BJ (cell line): ENCODE measurements around the gene PLAAT4. TPM values are rescaled to one million over a fixed set of nuclear protein-coding genes. Genes with fewer than 3 reads are reported as not detected.

Source experiments
- CTCF ChIA-PET: fragments of 350-600 bp; formaldehyde crosslinking; extraction: SDS; loops from one replicate; lab custom pipeline; 2021; ENCODE audit warnings: antibody characterized with exemption, inconsistent platforms; lab: Yijun Ruan, JAX
- POLR2A ChIA-PET: fragments of 300-600 bp; sonication (Branson Sonifier 250); formaldehyde crosslinking; extraction: SDS; loops from one replicate; lab custom pipeline; 2021; ENCODE audit warnings: antibody characterized with exemption; lab: Charles Lee
- DNase-seq: peaks from one replicate; pipeline ENCODE4 v3.0.0-alpha.2; 2011; ENCODE audit warnings: low read depth
- H3K27me3 ChIP-seq: 2 replicates; pipeline ENCODE4 v1.6.0; 2011; ENCODE audit warnings: low read length; ENCODE audit not compliant: control insufficient read depth, insufficient read depth
- H3K36me3 ChIP-seq: 2 replicates; pipeline ENCODE4 v1.5.1; 2011; ENCODE audit warnings: low read length; ENCODE audit not compliant: control insufficient read depth, insufficient read depth
- H3K4me3 ChIP-seq: 2 replicates; pipeline ENCODE4 v1.5.1; 2011; ENCODE audit warnings: low read depth, mild to moderate bottlenecking, control low read depth, low read length
- CTCF ChIP-seq: IDR thresholded peaks from 2 replicates; pipeline ENCODE4 v1.5.1; 2011; ENCODE audit warnings: low read depth, mild to moderate bottlenecking, control low read depth, inconsistent platforms, low read length, moderate library complexity; ENCODE audit not compliant: insufficient read depth
- polyA plus RNA-seq: library from polyadenylated mRNA; depleted of rRNA; stranded (reverse); fragments of >200 nt; gene quantifications from 2 replicates; pipeline ENCODE4 v1.2.3, GENCODE V29; 2011

The PLAAT4 gene
- polyA plus RNA-seq, 1 experiment, result 7.1 TPM

GRCh38 chr11:63499874-63500273 is 36.7 kb upstream of the PLAAT4 start:
- Histone ChIP-seq H3K27me3 (no peaks in the 10 kb centered on the region), H3K4me3 (no peak overlapping the region), H3K36me3 (no peaks in the 10 kb centered on the region)
- no peak for TF ChIP-seq CTCF
- POLR2A ChIA-PET, result no interaction called here
- CTCF ChIA-PET, result no interaction called here
- DNase-seq, result no peak

- Histone ChIP-seq H3K36me3 (no peaks in the 10 kb centered on the region), H3K4me3 (no peak overlapping the region), H3K27me3 (peaks cover 2% of the 10 kb centered on the region; the same call in 1 of the 2 replicates)
- POLR2A ChIA-PET, result no interaction called here
- DNase-seq, result no peak
- TF ChIP-seq CTCF, result no peak
- CTCF ChIA-PET, result no interaction called here
Observed at GRCh38 chr11:63501236-63501635, 35.4 kb upstream of the PLAAT4 start.

GRCh38 chr11:63502252-63502820 is 34.3 kb upstream of the PLAAT4 start:
- no peaks in the 10 kb centered on the region for H3K36me3 ChIP-seq
- peaks cover 2% of the 10 kb centered on the region; the same call in 1 of the 2 replicates for H3K27me3 ChIP-seq
- no peak for DNase-seq
- CTCF ChIA-PET, result no interaction called here
- no peak overlapping the region for H3K4me3 ChIP-seq
- POLR2A ChIA-PET, result no interaction called here
- TF ChIP-seq CTCF, result no peak

GRCh38 chr11:63503492-63503891 is 33.1 kb upstream of the PLAAT4 start:
- no peak overlapping the region for H3K4me3 ChIP-seq
- no peak for DNase-seq
- peaks cover 2% of the 10 kb centered on the region for H3K27me3 ChIP-seq
- no peak for TF ChIP-seq CTCF
- CTCF ChIA-PET, result no interaction called here
- H3K36me3 ChIP-seq, result no peaks in the 10 kb centered on the region
- POLR2A ChIA-PET, result no interaction called here

- H3K4me3 ChIP-seq, result no peak overlapping the region
- H3K36me3 ChIP-seq, result no peaks in the 10 kb centered on the region
- ChIA-PET CTCF (no interaction called here), POLR2A (no interaction called here)
- no peak for TF ChIP-seq CTCF
- peaks cover 2% of the 10 kb centered on the region for H3K27me3 ChIP-seq
- DNase-seq, result no peak
Observed at GRCh38 chr11:63504054-63504453, 32.6 kb upstream of the PLAAT4 start.
